Endothelial cell of umbilical vein (primary cell): ENCODE data around the gene IL25. TPM values are rescaled to one million over a fixed set of nuclear protein-coding genes. Genes with fewer than 3 reads are reported as not detected.

Experiments
- BruUV-seq: library from RNA; stranded (reverse); fragments of 400-500 nt; replicated peaks from 2 replicates; lab custom pipeline; 2021; lab: Mats Ljungman, UMichigan
- CTCF ChIA-PET: fragments of 300-600, 350-600 bp; sonication (Branson Sonifier 250); formaldehyde crosslinking; loops from one replicate; lab custom pipeline; 2021; ENCODE audit warnings: antibody characterized with exemption, inconsistent platforms; lab: Charles Lee
- POLR2A ChIA-PET: fragments of 300-600, 350-600 bp; sonication (Branson Sonifier 250); formaldehyde crosslinking; loops from one replicate; lab custom pipeline; 2021; ENCODE audit warnings: antibody characterized with exemption, inconsistent platforms; lab: Charles Lee
- DNase-seq: peaks from one replicate; pipeline ENCODE4 v3.0.0-alpha.2; 2011; ENCODE audit warnings: low read depth, low spot score
- FAIRE-seq: peaks from 2 replicates; lab custom pipeline; 2011; peaks lifted over from hg19 to GRCh38; lab: Jason Lieb, UNC
- H2AFZ ChIP-seq: 2 replicates; pipeline ENCODE4 v1.6.0; 2012; ENCODE audit warnings: low read depth, low read length, control low read depth, inconsistent platforms
- H3K27ac ChIP-seq: 2 replicates; pipeline ENCODE4 v1.5.1; 2011; ENCODE audit warnings: low read depth, mild to moderate bottlenecking, control low read depth, low read length, moderate library complexity; ENCODE audit not compliant: insufficient read depth
- H3K27me3 ChIP-seq, 2 experiments: 2 replicates each; pipeline versions ENCODE4 v1.6.0 to v1.6.1; 2011; ENCODE audit warnings: low read length in 2 of 2, mixed read lengths in 1 of 2; ENCODE audit not compliant: control insufficient read depth in 2 of 2, insufficient read depth in 2 of 2
- H3K36me3 ChIP-seq, 2 experiments: 2 replicates in 1 of 2; 3 replicates in 1 of 2; pipeline ENCODE4 v1.5.1; 2011; ENCODE audit warnings: low read length in 2 of 2, mild to moderate bottlenecking in 1 of 2, moderate library complexity in 1 of 2; ENCODE audit not compliant: control insufficient read depth in 2 of 2, insufficient read depth in 2 of 2; ENCODE audit errors: extremely low read depth in 1 of 2
- H3K4me1 ChIP-seq: 3 replicates; pipeline ENCODE4 v1.5.1; 2011; ENCODE audit warnings: mild to moderate bottlenecking, low read length; ENCODE audit not compliant: control insufficient read depth, insufficient read depth; ENCODE audit errors: extremely low read depth
- H3K4me2 ChIP-seq: 2 replicates; pipeline ENCODE4 v1.6.1; 2011; ENCODE audit warnings: low read length, control low read depth, mixed read lengths; ENCODE audit not compliant: insufficient read depth
- H3K4me3 ChIP-seq, 3 experiments: fragments of 200-600 bp in 1 of 3; sonication (generic), shearing (Covaris generic) in 1 of 3; replicated peaks in 1 of 3; 2 replicates each; pipeline ENCODE4 v1.5.1; 2011 to 2016; ENCODE audit warnings: control low read depth in 3 of 3, low read length in 3 of 3, mild to moderate bottlenecking in 2 of 3, inconsistent platforms in 1 of 3, low read depth in 1 of 3, moderate library complexity in 1 of 3; ENCODE audit not compliant: insufficient read depth in 1 of 3
- H3K79me2 ChIP-seq: 2 replicates; pipeline ENCODE4 v1.6.0; 2012; ENCODE audit warnings: low read length, inconsistent platforms; ENCODE audit not compliant: control insufficient read depth, insufficient read depth
- H3K9ac ChIP-seq: replicated peaks from 2 replicates; pipeline ENCODE3; 2011; ENCODE audit warnings: low read length, control low read depth; ENCODE audit not compliant: insufficient read depth; ENCODE audit errors: extremely low read depth
- H3K9me1 ChIP-seq: replicated peaks from 3 replicates; pipeline ENCODE4 v1.6.0; 2011; ENCODE audit warnings: mild to moderate bottlenecking, low read length; ENCODE audit not compliant: control insufficient read depth, insufficient read depth; ENCODE audit errors: extremely low read depth
- H3K9me3 ChIP-seq: replicated peaks from 2 replicates; pipeline ENCODE4 v1.5.1; 2012; ENCODE audit warnings: low read length, inconsistent platforms; ENCODE audit not compliant: control insufficient read depth, insufficient read depth
- H4K20me1 ChIP-seq: replicated peaks from 2 replicates; pipeline ENCODE3; 2011; ENCODE audit warnings: mild to moderate bottlenecking, low read length; ENCODE audit not compliant: control insufficient read depth, insufficient read depth; ENCODE audit errors: extremely low read depth
- EZH2 ChIP-seq: IDR thresholded peaks from 2 replicates; pipeline ENCODE4 v1.6.1; 2012; ENCODE audit warnings: borderline replicate concordance, low read depth, mild to moderate bottlenecking, moderate library complexity, low read length, inconsistent platforms; ENCODE audit not compliant: severe bottlenecking
- FOS ChIP-seq: IDR thresholded peaks from 2 replicates; pipeline ENCODE4 v1.6.1; 2011; ENCODE audit warnings: mild to moderate bottlenecking, low read length, moderate library complexity, borderline replicate concordance; ENCODE audit not compliant: insufficient read depth
- GATA2 ChIP-seq: IDR thresholded peaks from 2 replicates; pipeline ENCODE4 v1.7.0; 2011; ENCODE audit warnings: low read depth, mild to moderate bottlenecking, moderate library complexity, mixed read lengths, low read length; ENCODE audit not compliant: insufficient read length, insufficient read depth
- JUN ChIP-seq: IDR thresholded peaks from 2 replicates; pipeline ENCODE4 v1.6.1; 2011; ENCODE audit warnings: borderline replicate concordance, low read depth; ENCODE audit not compliant: insufficient read length, insufficient read depth
- MYC ChIP-seq: IDR thresholded peaks from one replicate; pipeline ENCODE4 v1.6.1; 2011; ENCODE audit warnings: mild to moderate bottlenecking, low read depth, low read length
- POLR2A ChIP-seq: IDR thresholded peaks from 2 replicates; pipeline ENCODE4 v1.6.1; 2012; ENCODE audit warnings: low read depth, mild to moderate bottlenecking, control low read depth, low read length
- POLR2AphosphoS5 ChIP-seq: IDR thresholded peaks from 2 replicates; pipeline ENCODE4 v1.6.1; 2012; ENCODE audit warnings: low read depth, mild to moderate bottlenecking, control low read depth, low read length, moderate library complexity; ENCODE audit not compliant: insufficient read depth
- dilution Hi-C: fragments of 300-500 bp; cut with MboI; formaldehyde crosslinking; loops from one replicate; pipeline ENCODE4 v1.15.0; 2019; ENCODE audit warnings: low sequenced_read_pairs; ENCODE audit not compliant: extremely low pct_ligation_motif_present
- intact Hi-C: fragments of 100-400 bp; cut with micrococcal nuclease; formaldehyde crosslinking; loops from one replicate; pipeline ENCODE4 v1.10.0; 2022
- polyA plus RNA-seq, 4 experiments: library from polyadenylated mRNA; depleted of rRNA in 3 of 4; stranded (reverse) in 3 of 4; unstranded in 1 of 4; fragments of >200 nt; gene quantifications; 2 replicates each; pipeline versions ENCODE4 v1.2.1 to v1.2.3, GENCODE V29; 2011 to 2012; ENCODE audit warnings: missing spikeins in 1 of 4
- total RNA-seq: library from RNA; stranded (reverse); gene quantifications from 2 replicates; pipeline ENCODE4 v1.2.3, GENCODE V29; 2021
- TF ChIP-seq, protein P1 (sequence below), 2 donors: IDR thresholded peaks; 1 replicate in 1 of 2; 2 replicates in 1 of 2; pipeline ENCODE4 v1.5.1; 2011; ENCODE audit warnings: low read length in 2 of 2, mild to moderate bottlenecking in 2 of 2, moderate library complexity in 2 of 2, control low read depth in 1 of 2, inconsistent platforms in 1 of 2, low read depth in 1 of 2; ENCODE audit not compliant: insufficient read depth in 1 of 2; ENCODE audit errors: extremely low read depth in 1 of 2
- TF ChIP-seq, protein P2 (sequence below): IDR thresholded peaks from 2 replicates; pipeline ENCODE4 v1.6.1; 2011; ENCODE audit not compliant: insufficient read depth, insufficient read length

Gene IL25
- total and polyA plus RNA-seq, 2 donors (not counting 3 experiments of a cell fraction or from before 2014, with no cell fraction given), result not detected

DNA sequence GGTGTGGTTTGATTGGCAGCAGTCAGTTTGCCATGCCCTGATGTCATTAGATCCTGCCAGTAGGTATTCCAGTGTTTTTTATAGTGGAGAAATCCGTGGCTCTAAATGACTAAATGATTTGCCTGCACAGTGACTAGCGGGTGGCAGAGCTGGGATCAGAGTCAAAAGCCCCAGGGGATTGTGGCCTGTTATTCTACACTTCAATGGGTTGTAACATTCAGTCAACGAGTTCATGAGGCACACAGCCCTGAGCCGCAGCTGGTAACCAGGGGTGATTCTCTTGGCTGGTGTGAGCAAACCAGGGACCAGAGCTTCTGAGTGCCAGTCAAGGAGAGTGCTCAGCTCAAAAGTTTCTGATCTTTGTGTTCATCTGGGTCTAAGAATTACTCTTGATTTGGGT, 33.6 kb downstream of the IL25 start:
- no peak overlapping the region for H3K27ac ChIP-seq
- BruUV-seq, result no TSS peak
- H3K27me3 ChIP-seq, result no peaks in the 10 kb centered on the region
- no peak overlapping the region for H2AFZ ChIP-seq
- DNase-seq (no peak), FAIRE-seq (no peak)
- H3K4me3 ChIP-seq, result no peak overlapping the region
- H4K20me1 ChIP-seq, result no peaks in the 10 kb centered on the region
- H3K4me1 ChIP-seq, result no peaks in the 10 kb centered on the region
- no peaks in the 10 kb centered on the region for H3K9me3 ChIP-seq
- intact Hi-C loops, result no loop called here
- ChIA-PET CTCF (no interaction called here), POLR2A (no interaction called here)
- dilution Hi-C loops, result no loop called here
- no peaks in the 10 kb centered on the region for H3K9me1 ChIP-seq
- TF ChIP-seq EZH2, result no peak
- TF ChIP-seq, protein P1, sequence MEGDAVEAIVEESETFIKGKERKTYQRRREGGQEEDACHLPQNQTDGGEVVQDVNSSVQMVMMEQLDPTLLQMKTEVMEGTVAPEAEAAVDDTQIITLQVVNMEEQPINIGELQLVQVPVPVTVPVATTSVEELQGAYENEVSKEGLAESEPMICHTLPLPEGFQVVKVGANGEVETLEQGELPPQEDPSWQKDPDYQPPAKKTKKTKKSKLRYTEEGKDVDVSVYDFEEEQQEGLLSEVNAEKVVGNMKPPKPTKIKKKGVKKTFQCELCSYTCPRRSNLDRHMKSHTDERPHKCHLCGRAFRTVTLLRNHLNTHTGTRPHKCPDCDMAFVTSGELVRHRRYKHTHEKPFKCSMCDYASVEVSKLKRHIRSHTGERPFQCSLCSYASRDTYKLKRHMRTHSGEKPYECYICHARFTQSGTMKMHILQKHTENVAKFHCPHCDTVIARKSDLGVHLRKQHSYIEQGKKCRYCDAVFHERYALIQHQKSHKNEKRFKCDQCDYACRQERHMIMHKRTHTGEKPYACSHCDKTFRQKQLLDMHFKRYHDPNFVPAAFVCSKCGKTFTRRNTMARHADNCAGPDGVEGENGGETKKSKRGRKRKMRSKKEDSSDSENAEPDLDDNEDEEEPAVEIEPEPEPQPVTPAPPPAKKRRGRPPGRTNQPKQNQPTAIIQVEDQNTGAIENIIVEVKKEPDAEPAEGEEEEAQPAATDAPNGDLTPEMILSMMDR (IDR thresholded peaks at IDR 0.05; ENCODE audit: extremely low read depth in 1 of 2, insufficient read depth in 1 of 2, low read depth in 1 of 2, low read length in 2 of 2), result no peak
- TF ChIP-seq POLR2A, result no peak
- TF ChIP-seq JUN, result no peak
- TF ChIP-seq, protein P2, sequence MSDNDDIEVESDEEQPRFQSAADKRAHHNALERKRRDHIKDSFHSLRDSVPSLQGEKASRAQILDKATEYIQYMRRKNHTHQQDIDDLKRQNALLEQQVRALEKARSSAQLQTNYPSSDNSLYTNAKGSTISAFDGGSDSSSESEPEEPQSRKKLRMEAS, result no peak
- TF ChIP-seq MYC, result no peak
- TF ChIP-seq FOS, result no peak
- no peak for TF ChIP-seq POLR2AphosphoS5
- TF ChIP-seq GATA2, result no peak
- no peak overlapping the region for H3K9ac ChIP-seq
- no peaks in the 10 kb centered on the region for H3K36me3 ChIP-seq
- no peaks in the 10 kb centered on the region for H3K79me2 ChIP-seq
- H3K4me2 ChIP-seq, result no peak overlapping the region
